GM23338 (cell line): ENCODE data around the gene MPPED1. TPM values are rescaled to one million over a fixed set of nuclear protein-coding genes. Genes with fewer than 3 reads are reported as not detected.

Experiments used
- ATAC-seq: fragments of 200-7000 bp; cut with Tn5 transposase; 3 replicates; pipeline ENCODE4 v1.9.1; 2020
- DNase-seq: peaks from one replicate; pipeline ENCODE4 v3.0.0-alpha.2; 2015; ENCODE audit warnings: low spot score
- H2AFZ ChIP-seq: fragments of 200-600 bp; sonication (generic); 2 replicates; pipeline ENCODE4 v1.8.0; 2016; ENCODE audit warnings: antibody characterized with exemption, mild to moderate bottlenecking, moderate library complexity
- H3F3A ChIP-seq: fragments of 200-600 bp; sonication (generic); replicated peaks from 2 replicates; pipeline ENCODE4 v1.8.0; 2017; ENCODE audit warnings: antibody characterized with exemption, mixed run types, low read depth
- H3K27ac ChIP-seq: fragments of 200-600 bp; sonication (generic); 2 replicates; pipeline ENCODE4 v1.6.1; 2016; ENCODE audit warnings: low read depth
- H3K27me3 ChIP-seq: fragments of 200-600 bp; sonication (generic); 2 replicates; pipeline ENCODE4 v1.8.0; 2016; ENCODE audit warnings: mild to moderate bottlenecking, mixed run types, moderate library complexity; ENCODE audit not compliant: insufficient read depth
- H3K36me3 ChIP-seq: fragments of 200-600 bp; sonication (generic); 2 replicates; pipeline ENCODE4 v1.8.0; 2016; ENCODE audit warnings: mild to moderate bottlenecking; ENCODE audit not compliant: insufficient read depth
- H3K4me1 ChIP-seq: fragments of 200-600 bp; sonication (generic); 2 replicates; pipeline ENCODE4 v1.8.0; 2016; ENCODE audit warnings: mild to moderate bottlenecking, moderate library complexity; ENCODE audit not compliant: insufficient read depth
- H3K4me2 ChIP-seq: fragments of 200-600 bp; sonication (generic); 2 replicates; pipeline ENCODE4 v1.7.1; 2017; ENCODE audit warnings: mixed run types
- H3K4me3 ChIP-seq: fragments of 200-600 bp; sonication (generic); 2 replicates; pipeline ENCODE4 v1.6.1; 2016; ENCODE audit warnings: mixed run types
- H3K79me2 ChIP-seq: fragments of 200-600 bp; sonication (generic); replicated peaks from 2 replicates; pipeline ENCODE4 v1.8.0; 2017; ENCODE audit warnings: mild to moderate bottlenecking; ENCODE audit not compliant: insufficient read depth
- H3K9me2 ChIP-seq: fragments of 200-600 bp; sonication (generic); 2 replicates; pipeline ENCODE4 v1.8.0; 2017; ENCODE audit not compliant: insufficient read depth
- H4K20me1 ChIP-seq: fragments of 200-600 bp; sonication (generic); replicated peaks from 2 replicates; pipeline ENCODE4 v1.8.0; 2017; ENCODE audit warnings: mild to moderate bottlenecking; ENCODE audit not compliant: insufficient read depth
- H3K27ac Mint-ChIP-seq: 2 replicates; pipeline ENCODE4 v1.8.0; 2020; ENCODE audit warnings: inconsistent platforms, mild to moderate bottlenecking, moderate library complexity, mixed read lengths
- H3K27me3 Mint-ChIP-seq: 3 replicates; pipeline ENCODE4 v1.8.0; 2022; ENCODE audit warnings: low read depth, mild to moderate bottlenecking, moderate library complexity, mixed read lengths, inconsistent platforms; ENCODE audit not compliant: insufficient read depth, poor library complexity
- H3K36me3 Mint-ChIP-seq: 3 replicates; pipeline ENCODE4 v1.8.0; 2021; ENCODE audit warnings: low read depth, mild to moderate bottlenecking, inconsistent platforms, moderate library complexity, mixed read lengths
- H3K4me1 Mint-ChIP-seq: 3 replicates; pipeline ENCODE4 v1.8.0; 2020; ENCODE audit warnings: mild to moderate bottlenecking, inconsistent platforms, mixed read lengths
- H3K4me3 Mint-ChIP-seq: 3 replicates; pipeline ENCODE4 v1.8.0; 2021; ENCODE audit warnings: moderate library complexity, mild to moderate bottlenecking, inconsistent platforms, mixed read lengths
- H3K9me3 Mint-ChIP-seq: 3 replicates; pipeline ENCODE4 v1.8.0; 2020; ENCODE audit warnings: moderate library complexity, mild to moderate bottlenecking, inconsistent platforms, mixed read lengths
- CREB1 ChIP-seq: fragments of 250-450 bp; sonication (Bioruptor Pico); IDR thresholded peaks from 2 replicates; pipeline ENCODE4 v1.5.0; 2020; ENCODE audit warnings: low read depth, mild to moderate bottlenecking, moderate library complexity
- CTCF ChIP-seq, 2 experiments: fragments of 200-600 bp in 1 of 2; sonication (generic) in 1 of 2; conservative IDR thresholded peaks; 2 replicates each; pipeline versions ENCODE4 v1.5.1 to v1.6.1; 2016 to 2017; ENCODE audit warnings: antibody characterized with exemption in 2 of 2, low read depth in 2 of 2, mild to moderate bottlenecking in 2 of 2, moderate library complexity in 1 of 2
- ETS1 ChIP-seq: IDR thresholded peaks from 2 replicates; pipeline ENCODE4 v1.6.1; 2016; ENCODE audit warnings: antibody characterized with exemption
- EZH2 ChIP-seq: fragments of 200-600 bp; sonication (generic); IDR thresholded peaks from one replicate; pipeline ENCODE4 v1.8.0; 2017; ENCODE audit warnings: antibody characterized with exemption, mild to moderate bottlenecking, low read depth; ENCODE audit not compliant: unreplicated experiment
- EZH2phosphoT487 ChIP-seq: fragments of 200-600 bp; sonication (generic); IDR thresholded peaks from one replicate; pipeline ENCODE4 v1.8.1; 2018; ENCODE audit warnings: antibody characterized with exemption; ENCODE audit not compliant: unreplicated experiment
- JUNB ChIP-seq: IDR thresholded peaks from one replicate; pipeline ENCODE4 v1.6.1; 2016; ENCODE audit warnings: antibody characterized with exemption; ENCODE audit not compliant: unreplicated experiment
- NANOG ChIP-seq: IDR thresholded peaks from 2 replicates; pipeline ENCODE4 v1.6.1; 2016; ENCODE audit warnings: antibody characterized with exemption, borderline replicate concordance
- POLR2AphosphoS5 ChIP-seq: IDR thresholded peaks from 2 replicates; pipeline ENCODE4 v1.6.1; 2016; ENCODE audit warnings: antibody characterized with exemption, low read depth
- REST ChIP-seq: IDR thresholded peaks from one replicate; pipeline ENCODE4 v1.6.1; 2018; ENCODE audit warnings: antibody characterized with exemption; ENCODE audit not compliant: unreplicated experiment
- STAT1 ChIP-seq: IDR thresholded peaks from one replicate; pipeline ENCODE4 v1.6.1; 2016; ENCODE audit warnings: antibody characterized with exemption; ENCODE audit not compliant: unreplicated experiment
- ZNF114 ChIP-seq: fragments of 250-450 bp; sonication (Bioruptor Pico); IDR thresholded peaks from 2 replicates; pipeline ENCODE4 v1.5.0; 2020; ENCODE audit warnings: mild to moderate bottlenecking, moderate library complexity
- ZNF331 ChIP-seq: fragments of 250-450 bp; sonication (Bioruptor Pico); IDR thresholded peaks from 2 replicates; pipeline ENCODE4 v1.5.0; 2020; ENCODE audit warnings: low read depth, mild to moderate bottlenecking, moderate library complexity
- ZNF462 ChIP-seq: fragments of 250-450 bp; sonication (Bioruptor Pico); IDR thresholded peaks from 2 replicates; pipeline ENCODE4 v1.5.0; 2020; ENCODE audit warnings: mild to moderate bottlenecking, moderate library complexity
- polyA plus RNA-seq: library from polyadenylated mRNA; unstranded; fragments of >200 nt; fragmentation: Nextera tagmentation; extraction: Ambion mirVana; gene quantifications from 2 replicates; pipeline ENCODE4 v1.2.1, GENCODE V29; 2016
- total RNA-seq: library from RNA; depleted of rRNA; stranded (reverse); fragments of >200 nt; shearing (Covaris generic); gene quantifications from 2 replicates; pipeline ENCODE4 v1.2.3, GENCODE V29; 2014

Gene MPPED1
- total and polyA plus RNA-seq, 2 experiments from 2014 or later, result 0.56 TPM; not detected in 1

- no peak overlapping the region for H2AFZ ChIP-seq
- Mint-ChIP-seq H3K4me1 (no peaks in the 10 kb centered on the region), H3K9me3 (peaks cover 4% of the 10 kb centered on the region; the same call in 1 of the 3 replicates), H3K27ac (no peak overlapping the region), H3K4me3 (no peak overlapping the region), H3K27me3 (peaks cover 6% of the 10 kb centered on the region), H3K36me3 (no peaks in the 10 kb centered on the region)
- H3F3A ChIP-seq, result no peaks in the 10 kb centered on the region
- peaks cover 15% of the 10 kb centered on the region; the same call in 1 of the 2 replicates for H3K9me2 ChIP-seq
- no peaks in the 10 kb centered on the region for H3K36me3 ChIP-seq
- TF ChIP-seq NANOG (no peak), ETS1 (no peak), ZNF114 (CRISPR knock-in tag) (no peak), POLR2AphosphoS5 (no peak), ZNF462 (CRISPR knock-in tag) (no peak), STAT1 (no peak), CREB1 (no peak), EZH2 (no peak), EZH2phosphoT487 (no peak), ZNF331 (CRISPR knock-in tag) (no peak), REST (no peak), CTCF (conservative IDR thresholded peaks at IDR 0.05; ENCODE audit: low read depth in 2 of 2) (no peak), JUNB (no peak)
- DNase-seq, result no peak
- H3K4me1 ChIP-seq, result no peaks in the 10 kb centered on the region
- H3K4me2 ChIP-seq, result no peak overlapping the region
- no peak for ATAC-seq
- H4K20me1 ChIP-seq, result no peaks in the 10 kb centered on the region
- H3K4me3 ChIP-seq, result no peak overlapping the region
- H3K27me3 ChIP-seq, result no peaks in the 10 kb centered on the region
- no peak overlapping the region for H3K27ac ChIP-seq
- no peaks in the 10 kb centered on the region for H3K79me2 ChIP-seq
These were observed 95.4 kb downstream of the MPPED1 start for GRCh38 chr22:43507235-43507634.
